Measurements from ENCODE around the gene CD69. TPM values are rescaled to one million over a fixed set of nuclear protein-coding genes. Genes with fewer than 3 reads are reported as not detected.
A peak's percentile ranks its signal among the peaks of the same experiment; 100 is the strongest.

CD69 gene
- total RNA-seq = 10 to 100 TPM in 1 of 4 donors, 1 to 10 TPM in 3; 4.2 to 13.5 (median 7.4) TPM

- Histone ChIP-seq H3K27me3 (no peaks in the 10 kb centered on the region), H3K4me3 (peak within 1 kb of the TSS in 3 of 4 donors; percentile 3 to 40 (median 22)), H3K27ac (peak within 1 kb of the TSS in 2 of 4 donors; percentile 23 to 82), H3K4me1 (peaks cover 0 to 6% (median 0%) of the 10 kb centered on the region in 4 donors), H3K9me3 (no peaks in the 10 kb centered on the region), H3K36me3 (no peaks in the 10 kb centered on the region)
- 40% methylated on average over 6 of the region's 6 CpGs for WGBS, 2 donors
- no peak for DNase-seq (ENCODE audit: low spot score in 2 of 2)
- peak in 1 of 2 donors; percentile 29 for TF ChIP-seq POLR2A (IDR thresholded peaks at IDR 0.05)
- TF ChIP-seq CTCF (IDR thresholded peaks at IDR 0.05) = no peak
- TF ChIP-seq EP300 (IDR thresholded peaks at IDR 0.05) = peak in 1 of 2 donors; percentile 46
Observed at GRCh38 chr12:9760699-9761418, at the start of gene CD69. Gene CD69 (minus strand): TSS chr12:9760901. CDS start chr12:9760820, 81 bp downstream.

- Histone ChIP-seq H3K4me1 (no peaks in the 10 kb centered on the region), H3K27ac (no peak overlapping the region), H3K36me3 (no peaks in the 10 kb centered on the region), H3K9me3 (no peaks in the 10 kb centered on the region), H3K27me3 (no peaks in the 10 kb centered on the region), H3K4me3 (no peak overlapping the region)
- TF ChIP-seq POLR2A (IDR thresholded peaks at IDR 0.05) = no peak
- TF ChIP-seq CTCF (IDR thresholded peaks at IDR 0.05) = no peak
- TF ChIP-seq EP300 (IDR thresholded peaks at IDR 0.05) = no peak
- no peak for DNase-seq (ENCODE audit: low spot score in 2 of 2)
Observed at GRCh38 chr12:9809866-9810265, 49.2 kb upstream of the CD69 start.

- Histone ChIP-seq H3K27ac (no peak overlapping the region), H3K27me3 (no peaks in the 10 kb centered on the region), H3K9me3 (no peaks in the 10 kb centered on the region), H3K4me1 (no peaks in the 10 kb centered on the region), H3K4me3 (no peak overlapping the region), H3K36me3 (no peaks in the 10 kb centered on the region)
- no peak for TF ChIP-seq EP300 (IDR thresholded peaks at IDR 0.05)
- 75 to 77% methylated on average over 4 of the region's 4 CpGs for WGBS, 2 donors
- no peak for DNase-seq (ENCODE audit: low spot score in 2 of 2)
Observed at GRCh38 chr12:9809338-9809737, 48.6 kb upstream of the CD69 start.

GRCh38 chr12:9808504-9808903 is 47.8 kb upstream of the CD69 start:
- Histone ChIP-seq H3K4me1 (no peaks in the 10 kb centered on the region), H3K27ac (no peak overlapping the region), H3K27me3 (no peaks in the 10 kb centered on the region), H3K4me3 (no peak overlapping the region), H3K9me3 (no peaks in the 10 kb centered on the region), H3K36me3 (no peaks in the 10 kb centered on the region)
- no peak for TF ChIP-seq CTCF (IDR thresholded peaks at IDR 0.05)
- 63 to 64% methylated on average over 3 of the region's 3 CpGs for WGBS, 2 donors
- DNase-seq (ENCODE audit: low spot score in 2 of 2) = no peak

- Histone ChIP-seq H3K27me3 (no peaks in the 10 kb centered on the region), H3K27ac (no peak overlapping the region), H3K4me1 (no peaks in the 10 kb centered on the region), H3K9me3 (no peaks in the 10 kb centered on the region), H3K4me3 (no peak overlapping the region), H3K36me3 (no peaks in the 10 kb centered on the region)
- WGBS, 2 donors = 77 to 79% methylated on average over 4 of the region's 4 CpGs
- no peak for TF ChIP-seq EP300 (IDR thresholded peaks at IDR 0.05)
- no peak for TF ChIP-seq CTCF (IDR thresholded peaks at IDR 0.05)
- TF ChIP-seq POLR2A (IDR thresholded peaks at IDR 0.05) = no peak
- no peak for DNase-seq (ENCODE audit: low spot score in 2 of 2)
Observed at GRCh38 chr12:9806714-9807113, 46.0 kb upstream of the CD69 start.
